PC-3 (cell line): ENCODE measurements around the gene NAP1L4.

ENCODE experiments used
- EZH2 ChIP-seq: fragments of 300-600 bp; sonication (generic); IDR thresholded peaks from one replicate; pipeline ENCODE4 v1.6.1; 2017; ENCODE audit warnings: antibody characterized with exemption, mild to moderate bottlenecking, low read length; ENCODE audit not compliant: unreplicated experiment
- EZH2phosphoT487 ChIP-seq: fragments of 300-600 bp; sonication (generic); IDR thresholded peaks from 2 replicates; pipeline ENCODE4 v1.6.1; 2018; ENCODE audit warnings: mild to moderate bottlenecking, antibody characterized with exemption, low read length, borderline replicate concordance
- TF ChIP-seq, protein P1 (sequence below): fragments of 300-600 bp; sonication (generic); conservative IDR thresholded peaks from 2 replicates; pipeline ENCODE4 v1.5.1; 2017; ENCODE audit warnings: antibody characterized with exemption, low read depth, mild to moderate bottlenecking, low read length

- TF ChIP-seq, protein P1, sequence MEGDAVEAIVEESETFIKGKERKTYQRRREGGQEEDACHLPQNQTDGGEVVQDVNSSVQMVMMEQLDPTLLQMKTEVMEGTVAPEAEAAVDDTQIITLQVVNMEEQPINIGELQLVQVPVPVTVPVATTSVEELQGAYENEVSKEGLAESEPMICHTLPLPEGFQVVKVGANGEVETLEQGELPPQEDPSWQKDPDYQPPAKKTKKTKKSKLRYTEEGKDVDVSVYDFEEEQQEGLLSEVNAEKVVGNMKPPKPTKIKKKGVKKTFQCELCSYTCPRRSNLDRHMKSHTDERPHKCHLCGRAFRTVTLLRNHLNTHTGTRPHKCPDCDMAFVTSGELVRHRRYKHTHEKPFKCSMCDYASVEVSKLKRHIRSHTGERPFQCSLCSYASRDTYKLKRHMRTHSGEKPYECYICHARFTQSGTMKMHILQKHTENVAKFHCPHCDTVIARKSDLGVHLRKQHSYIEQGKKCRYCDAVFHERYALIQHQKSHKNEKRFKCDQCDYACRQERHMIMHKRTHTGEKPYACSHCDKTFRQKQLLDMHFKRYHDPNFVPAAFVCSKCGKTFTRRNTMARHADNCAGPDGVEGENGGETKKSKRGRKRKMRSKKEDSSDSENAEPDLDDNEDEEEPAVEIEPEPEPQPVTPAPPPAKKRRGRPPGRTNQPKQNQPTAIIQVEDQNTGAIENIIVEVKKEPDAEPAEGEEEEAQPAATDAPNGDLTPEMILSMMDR = no peak
- TF ChIP-seq EZH2 (no peak), EZH2phosphoT487 (no peak)
Observed at GRCh38 chr11:3010521-3011275, 18.6 kb upstream of the NAP1L4 start.
